PC-3 (cell line): ENCODE results near the gene MAGT1.

Experiments
- EZH2 ChIP-seq: fragments of 300-600 bp; sonication (generic); IDR thresholded peaks from one replicate; pipeline ENCODE4 v1.6.1; 2017; ENCODE audit warnings: antibody characterized with exemption, mild to moderate bottlenecking, low read length; ENCODE audit not compliant: unreplicated experiment
- EZH2phosphoT487 ChIP-seq: fragments of 300-600 bp; sonication (generic); IDR thresholded peaks from 2 replicates; pipeline ENCODE4 v1.6.1; 2018; ENCODE audit warnings: mild to moderate bottlenecking, antibody characterized with exemption, low read length, borderline replicate concordance
- TF ChIP-seq, protein P1 (sequence below): fragments of 300-600 bp; sonication (generic); conservative IDR thresholded peaks from 2 replicates; pipeline ENCODE4 v1.5.1; 2017; ENCODE audit warnings: antibody characterized with exemption, low read depth, mild to moderate bottlenecking, low read length

GRCh38 chrX:77802201-77802600 lies 93.0 kb downstream of the MAGT1 start:
- TF ChIP-seq, protein P1, sequence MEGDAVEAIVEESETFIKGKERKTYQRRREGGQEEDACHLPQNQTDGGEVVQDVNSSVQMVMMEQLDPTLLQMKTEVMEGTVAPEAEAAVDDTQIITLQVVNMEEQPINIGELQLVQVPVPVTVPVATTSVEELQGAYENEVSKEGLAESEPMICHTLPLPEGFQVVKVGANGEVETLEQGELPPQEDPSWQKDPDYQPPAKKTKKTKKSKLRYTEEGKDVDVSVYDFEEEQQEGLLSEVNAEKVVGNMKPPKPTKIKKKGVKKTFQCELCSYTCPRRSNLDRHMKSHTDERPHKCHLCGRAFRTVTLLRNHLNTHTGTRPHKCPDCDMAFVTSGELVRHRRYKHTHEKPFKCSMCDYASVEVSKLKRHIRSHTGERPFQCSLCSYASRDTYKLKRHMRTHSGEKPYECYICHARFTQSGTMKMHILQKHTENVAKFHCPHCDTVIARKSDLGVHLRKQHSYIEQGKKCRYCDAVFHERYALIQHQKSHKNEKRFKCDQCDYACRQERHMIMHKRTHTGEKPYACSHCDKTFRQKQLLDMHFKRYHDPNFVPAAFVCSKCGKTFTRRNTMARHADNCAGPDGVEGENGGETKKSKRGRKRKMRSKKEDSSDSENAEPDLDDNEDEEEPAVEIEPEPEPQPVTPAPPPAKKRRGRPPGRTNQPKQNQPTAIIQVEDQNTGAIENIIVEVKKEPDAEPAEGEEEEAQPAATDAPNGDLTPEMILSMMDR = no peak
- TF ChIP-seq EZH2phosphoT487 (no peak), EZH2 (no peak)
